OCI-LY7 (cell line): ENCODE measurements around the gene PSPH. TPM values are rescaled to one million over a fixed set of nuclear protein-coding genes. Genes with fewer than 3 reads are reported as not detected.
"Not testable (repeated sequence)": the region's sequence is repeated elsewhere in the genome, so short reads cannot be mapped to it uniquely, and the experiment has no call there.

Experiments
- BruUV-seq: library from RNA; stranded (reverse); fragments of 400-500 nt; replicated peaks from 2 replicates; lab custom pipeline; 2021; lab: Mats Ljungman, UMichigan
- CTCF ChIA-PET: fragments of 300-600 bp; sonication (Branson Sonifier 250); formaldehyde crosslinking; loops from one replicate; lab custom pipeline; 2022; ENCODE audit warnings: antibody characterized with exemption; ENCODE audit not compliant: unreplicated experiment; lab: Charles Lee
- POLR2A ChIA-PET: fragments of 300-600 bp; sonication (Branson Sonifier 250); formaldehyde crosslinking; loops from one replicate; lab custom pipeline; 2022; ENCODE audit warnings: antibody characterized with exemption; lab: Charles Lee
- DNase-seq: peaks from one replicate; pipeline ENCODE4 v3.0.0-alpha.2; 2015; ENCODE audit warnings: low spot score
- H2AFZ ChIP-seq: fragments of 200-600 bp; sonication (generic), shearing (Covaris generic); 2 replicates; pipeline ENCODE4 v1.6.1; 2014; ENCODE audit warnings: mild to moderate bottlenecking, antibody characterized with exemption, low read length, moderate library complexity
- H3K27ac ChIP-seq: fragments of 200-600 bp; sonication (generic); 2 replicates; pipeline ENCODE4 v1.5.1; 2014; ENCODE audit warnings: mixed run types, low read depth, mild to moderate bottlenecking, moderate library complexity, low read length, inconsistent platforms; ENCODE audit not compliant: poor library complexity, severe bottlenecking
- H3K36me3 ChIP-seq: fragments of 200-600 bp; sonication (generic); 2 replicates; pipeline ENCODE4 v1.6.1; 2014; ENCODE audit warnings: mild to moderate bottlenecking, antibody characterized with exemption, low read length, moderate library complexity, mixed read lengths; ENCODE audit not compliant: insufficient read depth
- H3K4me1 ChIP-seq: fragments of 200-600 bp; sonication (generic); 2 replicates; pipeline ENCODE4 v1.5.1; 2014; ENCODE audit warnings: mild to moderate bottlenecking, low read length; ENCODE audit not compliant: insufficient read depth, poor library complexity, severe bottlenecking
- H3K4me2 ChIP-seq: fragments of 200-600 bp; sonication (generic); 2 replicates; pipeline ENCODE4 v1.6.1; 2014; ENCODE audit warnings: mild to moderate bottlenecking, low read length
- H3K4me3 ChIP-seq: fragments of 200-600 bp; sonication (generic); 2 replicates; pipeline ENCODE4 v1.5.1; 2014; ENCODE audit warnings: mild to moderate bottlenecking, low read depth, low read length; ENCODE audit not compliant: poor library complexity, severe bottlenecking
- H3K79me2 ChIP-seq: fragments of 200-600 bp; sonication (generic); 2 replicates; pipeline ENCODE4 v1.6.1; 2016; ENCODE audit warnings: low read depth, mild to moderate bottlenecking, low read length, moderate library complexity, mixed read lengths; ENCODE audit not compliant: insufficient read depth
- H3K9me2 ChIP-seq: fragments of 200-600 bp; sonication (generic); 2 replicates; pipeline ENCODE4 v1.6.1; 2016; ENCODE audit warnings: mild to moderate bottlenecking, low read length, mixed read lengths; ENCODE audit not compliant: insufficient read depth
- H3K9me3 ChIP-seq: fragments of 200-600 bp; sonication (generic); 2 replicates; pipeline ENCODE4 v1.6.1; 2014; ENCODE audit warnings: mild to moderate bottlenecking, mixed run types, low read length, mixed read lengths
- H4K20me1 ChIP-seq: fragments of 200-600 bp; sonication (generic); 2 replicates; pipeline ENCODE4 v1.6.1; 2014; ENCODE audit warnings: mild to moderate bottlenecking, antibody characterized with exemption, low read length, moderate library complexity, mixed read lengths; ENCODE audit not compliant: insufficient read depth
- CTCF ChIP-seq: fragments of 200-600 bp; sonication (generic); conservative IDR thresholded peaks from 2 replicates; pipeline ENCODE4 v1.5.1; 2014; ENCODE audit warnings: mild to moderate bottlenecking, antibody characterized with exemption, low read length, moderate library complexity, mixed read lengths
- EZH2phosphoT487 ChIP-seq: fragments of 200-600 bp; sonication (generic); IDR thresholded peaks from 2 replicates; pipeline ENCODE4 v1.6.1; 2018; ENCODE audit warnings: low read depth, borderline replicate concordance, mild to moderate bottlenecking, mixed run types, antibody characterized with exemption, low read length, moderate library complexity, mixed read lengths
- intact Hi-C: fragments of 100-400 bp; cut with micrococcal nuclease; formaldehyde crosslinking; loops from one replicate; pipeline ENCODE4 v1.10.0; 2022; ENCODE audit not compliant: unreplicated experiment
- total RNA-seq, 2 experiments: library from RNA; depleted of rRNA in 1 of 2; stranded (reverse); fragments of >200 nt in 1 of 2; shearing (Covaris generic) in 1 of 2; gene quantifications; 2 replicates each; pipeline ENCODE4 v1.2.3, GENCODE V29; 2014 to 2022

PSPH gene
- total RNA-seq, 2 experiments from 2014 or later: 55.3 to 62.9 TPM

GRCh38 chr7:56048245-56048644, 3.0 kb downstream of the PSPH start:
- no peak for TF ChIP-seq EZH2phosphoT487
- no peak for TF ChIP-seq CTCF
- Histone ChIP-seq H3K27ac (no peak overlapping the region), H3K9me3 (no peaks in the 10 kb centered on the region), H3K4me3 (no peak overlapping the region), H3K9me2 (no peaks in the 10 kb centered on the region), H3K36me3 (peaks cover 25% of the 10 kb centered on the region), H4K20me1 (peaks cover 10% of the 10 kb centered on the region; the same call in 1 of the 2 replicates), H2AFZ (no peak overlapping the region), H3K4me1 (peaks cover 35% of the 10 kb centered on the region), H3K79me2 (peaks cover 51% of the 10 kb centered on the region), H3K4me2 (no peak overlapping the region)
- CTCF ChIA-PET: no interaction called here
- no TSS peak for BruUV-seq
- POLR2A ChIA-PET: interaction anchor here (0.6 kb wide), 1 partner anchor 119 kb away, joined by 4 read pairs; no protein-coding TSS in a partner anchor
- intact Hi-C loops: no loop called here
- DNase-seq: no peak

- H2AFZ ChIP-seq, CTCF ChIA-PET, H3K9me3 ChIP-seq, H3K27ac ChIP-seq, DNase-seq, H4K20me1 ChIP-seq, BruUV-seq, intact Hi-C loops, H3K4me3 ChIP-seq, H3K9me2 ChIP-seq: not testable (repeated sequence)
- Histone ChIP-seq H3K4me1 (peaks cover 29% of the 10 kb centered on the region), H3K4me2 (0 out of 2 replicates have a peak overlapping the region, but pooled peaks have one; percentile 3), H3K36me3 (peaks cover 25% of the 10 kb centered on the region), H3K79me2 (peaks cover 44% of the 10 kb centered on the region)
- POLR2A ChIA-PET: interaction anchor here (0.6 to 0.7 kb wide), 3 partner anchors 12 to 118 kb away, joined by 3 to 4 read pairs (median 3); no protein-coding TSS in a partner anchor
Measured at GRCh38 chr7:56047446-56048116, 3.7 kb downstream of the PSPH start.

- Histone ChIP-seq H3K36me3 (peaks cover 25% of the 10 kb centered on the region), H2AFZ (no peak overlapping the region), H3K79me2 (peaks cover 38% of the 10 kb centered on the region), H3K27ac (no peak overlapping the region), H3K4me2 (0 out of 2 replicates have a peak overlapping the region, but pooled peaks have one; percentile 3), H3K9me3 (no peaks in the 10 kb centered on the region), H4K20me1 (no peaks in the 10 kb centered on the region), H3K9me2 (no peaks in the 10 kb centered on the region), H3K4me1 (peaks cover 28% of the 10 kb centered on the region), H3K4me3 (no peak overlapping the region)
- no TSS peak for BruUV-seq
- intact Hi-C loops: no loop called here
- ChIA-PET POLR2A (interaction anchor here (0.6 to 0.7 kb wide), 4 partner anchors 13 to 75 kb away, joined by 3 read pairs; no protein-coding TSS in a partner anchor), CTCF (no interaction called here)
- DNase-seq: no peak
- TF ChIP-seq EZH2phosphoT487 (no peak), CTCF (no peak)
Measured at GRCh38 chr7:56046721-56047445, 4.4 kb downstream of the PSPH start.

- CTCF ChIA-PET, H4K20me1 ChIP-seq, H3K4me3 ChIP-seq, intact Hi-C loops, H3K9me3 ChIP-seq, BruUV-seq, H3K27ac ChIP-seq, H2AFZ ChIP-seq, H3K4me2 ChIP-seq, H3K9me2 ChIP-seq, DNase-seq: not testable (repeated sequence)
- Histone ChIP-seq H3K36me3 (peaks cover 33% of the 10 kb centered on the region), H3K4me1 (peaks cover 28% of the 10 kb centered on the region), H3K79me2 (peaks cover 30% of the 10 kb centered on the region)
- POLR2A ChIA-PET: interaction anchor here (0.6 kb wide), 1 partner anchor 41 kb away, joined by 3 read pairs; no protein-coding TSS in a partner anchor
Measured at GRCh38 chr7:56045758-56046157, 5.5 kb downstream of the PSPH start.
